ENCODE results near the gene CFAP90. TPM values are rescaled to one million over a fixed set of nuclear protein-coding genes. Genes with fewer than 3 reads are reported as not detected.

The CFAP90 gene
- total RNA-seq, 4 donors from 2014 or later = 0.21 to 0.32 TPM; not detected in 2

- H3K4me3 ChIP-seq (ENCODE audit: low read depth, poor library complexity, severe bottlenecking) = no peak overlapping the region
- WGBS, 2 donors = 59% methylated on average over 7 of the region's 7 CpGs
- DNase-seq (ENCODE audit: low spot score in 2 of 2) = no peak
- intact Hi-C loops (cut with DNase I; ENCODE audit: low total_unique reads) = no loop called here
- TF ChIP-seq CTCF (IDR thresholded peaks at IDR 0.05) = no peak
These were observed 36.0 kb upstream of the CFAP90 start for GRCh38 chr5:7886849-7887475.

- no peak for DNase-seq (ENCODE audit: low spot score in 2 of 2)
- no peak for TF ChIP-seq POLR2A (IDR thresholded peaks at IDR 0.05)
- no peak for TF ChIP-seq CTCF (IDR thresholded peaks at IDR 0.05)
- WGBS, 2 donors = 79% methylated on average over 5 of the region's 5 CpGs
- no peak overlapping the region for H3K4me3 ChIP-seq (ENCODE audit: low read depth, poor library complexity, severe bottlenecking)
- intact Hi-C loops (cut with DNase I; ENCODE audit: low total_unique reads) = no loop called here
These were observed 33.7 kb upstream of the CFAP90 start for GRCh38 chr5:7884491-7885267.

GRCh38 chr5:7882926-7883325 lies 32.0 kb upstream of the CFAP90 start:
- WGBS, 2 donors = 74 to 83% methylated on average over 4 of the region's 4 CpGs
- TF ChIP-seq POLR2A (IDR thresholded peaks at IDR 0.05) = no peak
- no peak for TF ChIP-seq CTCF (IDR thresholded peaks at IDR 0.05)
- no peak for DNase-seq (ENCODE audit: low spot score in 2 of 2)
- no peak overlapping the region for H3K4me3 ChIP-seq (ENCODE audit: low read depth, poor library complexity, severe bottlenecking)
- intact Hi-C loops (cut with DNase I; ENCODE audit: low total_unique reads) = no loop called here

GRCh38 chr5:7881816-7882215 lies 30.9 kb upstream of the CFAP90 start:
- intact Hi-C loops (cut with DNase I; ENCODE audit: low total_unique reads) = no loop called here
- 81 to 90% methylated on average over 2 of the region's 2 CpGs for WGBS, 2 donors
- TF ChIP-seq POLR2A (IDR thresholded peaks at IDR 0.05) (no peak), CTCF (IDR thresholded peaks at IDR 0.05) (no peak)
- no peak overlapping the region for H3K4me3 ChIP-seq (ENCODE audit: low read depth, poor library complexity, severe bottlenecking)
- no peak for DNase-seq (ENCODE audit: low spot score in 2 of 2)

- intact Hi-C loops (cut with DNase I; ENCODE audit: low total_unique reads) = no loop called here
These were observed 30.2 kb upstream of the CFAP90 start for GRCh38 chr5:7881091-7881490.

More at GRCh38 chr5:7881091-7881490, 30.2 kb upstream of the CFAP90 start:
- TF ChIP-seq CTCF (IDR thresholded peaks at IDR 0.05) (no peak), POLR2A (IDR thresholded peaks at IDR 0.05) (no peak)
- no peak overlapping the region for H3K4me3 ChIP-seq (ENCODE audit: low read depth, poor library complexity, severe bottlenecking)
- no peak for DNase-seq (ENCODE audit: low spot score in 2 of 2)
- 87 to 90% methylated on average over 4 of the region's 4 CpGs for WGBS, 2 donors

All from lower leg skin (tissue), 4 donors.